Activated CD4-positive, alpha-beta memory T cell treated with anti-CD3 and anti-CD28 coated beads for 36 hours (primary cell): Measurements from ENCODE around the gene CELF5. TPM values are rescaled to one million over a fixed set of nuclear protein-coding genes. Genes with fewer than 3 reads are reported as not detected.
"Not testable (repeated sequence)": the region's sequence is repeated elsewhere in the genome, so short reads cannot be mapped to it uniquely, and the experiment has no call there.

Experiments used
- CTCF ChIA-PET: fragments of 350-600 bp; sonication (Branson Sonifier 250); formaldehyde crosslinking; loops from one replicate; lab custom pipeline; 2021; ENCODE audit warnings: antibody characterized with exemption, inconsistent platforms; lab: Charles Lee
- POLR2A ChIA-PET: fragments of 350-600 bp; sonication (Branson Sonifier 250); formaldehyde crosslinking; loops from one replicate; lab custom pipeline; 2021; ENCODE audit warnings: antibody characterized with exemption; lab: Charles Lee
- DNase-seq: peaks from one replicate; pipeline ENCODE4 v3.0.0-alpha.2; 2020
- H3K27ac Mint-ChIP-seq: one replicate; pipeline ENCODE4 v1.8.0; 2021; ENCODE audit warnings: mixed read lengths
- H3K27me3 Mint-ChIP-seq: one replicate; pipeline ENCODE4 v1.8.0; 2021; ENCODE audit warnings: mixed read lengths
- H3K36me3 Mint-ChIP-seq: one replicate; pipeline ENCODE4 v1.8.0; 2021; ENCODE audit warnings: mixed read lengths
- H3K4me1 Mint-ChIP-seq: one replicate; pipeline ENCODE4 v1.8.0; 2021; ENCODE audit warnings: low read depth, mixed read lengths
- H3K4me3 Mint-ChIP-seq: one replicate; pipeline ENCODE4 v1.8.0; 2021; ENCODE audit warnings: mild to moderate bottlenecking, mixed read lengths
- H3K9me3 Mint-ChIP-seq: one replicate; pipeline ENCODE4 v1.8.0; 2021; ENCODE audit warnings: mixed read lengths
- intact Hi-C: fragments of 100-400 bp; cut with micrococcal nuclease; formaldehyde crosslinking; loops from one replicate; pipeline ENCODE4 v1.15.1; 2023
- total RNA-seq, 2 experiments: library from RNA; stranded (reverse); gene quantifications; one replicate each; pipeline ENCODE4 v1.2.3, GENCODE V29; 2021

Gene CELF5
- total RNA-seq, 2 experiments from 2014 or later: 0.14 TPM; not detected in 1

DNA sequence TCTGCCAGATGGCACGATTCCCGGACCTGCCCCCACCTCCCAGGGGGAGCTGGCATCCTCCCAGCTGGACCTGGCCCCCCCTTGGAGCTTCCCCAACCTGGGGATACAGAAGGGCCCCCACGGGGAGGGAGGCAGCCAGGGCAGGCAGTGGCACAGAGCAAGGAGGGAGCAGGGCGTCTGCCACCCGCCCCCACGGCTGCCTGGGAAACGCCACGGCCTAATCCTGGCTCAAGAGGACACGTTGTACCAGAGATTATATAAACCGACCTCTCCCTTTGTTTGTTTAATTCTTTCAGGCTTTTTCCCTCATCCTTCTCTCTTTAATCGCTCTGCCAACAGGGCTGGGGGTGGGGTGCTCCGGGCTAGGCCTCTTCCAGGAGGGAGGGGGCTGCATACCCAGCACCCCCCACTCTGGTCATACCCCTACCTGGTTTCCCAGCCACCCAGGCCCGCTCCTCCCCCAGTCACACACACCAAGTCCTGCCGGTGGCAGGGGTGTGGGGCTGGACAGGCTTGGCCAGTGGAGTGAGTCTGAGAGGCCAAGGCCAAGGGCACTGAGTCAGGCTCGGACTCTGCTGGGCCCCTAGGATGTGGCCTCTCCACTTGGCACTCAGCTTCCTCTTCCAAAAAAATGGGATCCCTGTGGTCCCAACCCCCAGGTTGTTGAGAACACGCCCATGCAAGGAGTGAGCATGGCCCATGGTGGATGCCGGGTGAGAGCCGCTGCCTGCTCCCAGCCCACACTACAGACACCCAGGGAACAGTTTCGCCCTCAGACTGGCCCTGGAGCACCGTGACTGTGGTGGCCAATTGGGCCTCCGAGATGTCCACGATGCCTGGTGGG is 112.4 kb downstream of the CELF5 start:
- H3K9me3 Mint-ChIP-seq: no peaks in the 10 kb centered on the region
- no peak for DNase-seq
- peaks cover 7% of the 10 kb centered on the region for H3K4me1 Mint-ChIP-seq
- CTCF ChIA-PET: no interaction called here
- H3K27me3 Mint-ChIP-seq: no peaks in the 10 kb centered on the region
- no peak overlapping the region for H3K27ac Mint-ChIP-seq
- no peak overlapping the region for H3K4me3 Mint-ChIP-seq
- intact Hi-C loops: no loop called here
- POLR2A ChIA-PET: no interaction called here
- H3K36me3 Mint-ChIP-seq: no peaks in the 10 kb centered on the region

DNA sequence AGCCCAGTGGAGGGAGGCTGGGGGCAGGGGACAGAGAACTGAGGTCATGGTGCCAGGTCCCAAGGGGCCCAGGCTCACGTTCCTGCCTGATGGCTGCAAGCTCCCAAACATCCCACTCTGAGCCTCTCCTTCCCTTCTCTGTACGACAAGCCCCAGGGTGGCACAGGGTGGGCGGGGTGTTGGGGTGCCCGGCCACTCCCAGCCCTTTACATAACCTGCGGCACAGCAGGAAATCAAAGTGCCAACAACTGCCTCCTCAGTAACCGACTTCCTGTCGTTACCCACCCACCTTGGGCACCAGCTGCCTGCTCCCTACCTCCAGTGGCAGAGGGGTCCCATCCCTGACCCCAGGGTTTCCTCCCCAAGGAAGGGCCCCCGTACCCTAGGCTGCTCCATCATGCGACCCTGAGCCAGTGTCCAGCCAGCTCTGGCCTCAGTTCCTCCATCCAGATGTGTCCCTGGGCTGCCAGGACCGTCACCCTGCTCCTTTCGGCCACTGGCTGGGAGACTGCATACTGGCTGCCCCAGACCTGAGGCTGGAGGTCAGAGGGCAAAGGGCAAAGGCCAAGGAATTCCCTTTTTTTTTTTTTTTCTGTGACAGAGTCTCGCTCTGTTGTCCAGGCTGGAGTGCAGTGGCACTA is 114.2 kb downstream of the CELF5 start:
- no peaks in the 10 kb centered on the region for H3K27me3 Mint-ChIP-seq
- H3K9me3 Mint-ChIP-seq: no peaks in the 10 kb centered on the region
- peaks cover 7% of the 10 kb centered on the region for H3K4me1 Mint-ChIP-seq
- H3K4me3 Mint-ChIP-seq: peak overlapping the region; percentile 37
- peak; percentile 66 for DNase-seq
- H3K36me3 Mint-ChIP-seq: no peaks in the 10 kb centered on the region
- intact Hi-C loops: no loop called here
- no peak overlapping the region for H3K27ac Mint-ChIP-seq
- ChIA-PET POLR2A (no interaction called here), CTCF (interaction anchor here (1.0 kb wide), 1 partner anchor 12 kb away, joined by 3 read pairs; no protein-coding TSS in a partner anchor)

DNA sequence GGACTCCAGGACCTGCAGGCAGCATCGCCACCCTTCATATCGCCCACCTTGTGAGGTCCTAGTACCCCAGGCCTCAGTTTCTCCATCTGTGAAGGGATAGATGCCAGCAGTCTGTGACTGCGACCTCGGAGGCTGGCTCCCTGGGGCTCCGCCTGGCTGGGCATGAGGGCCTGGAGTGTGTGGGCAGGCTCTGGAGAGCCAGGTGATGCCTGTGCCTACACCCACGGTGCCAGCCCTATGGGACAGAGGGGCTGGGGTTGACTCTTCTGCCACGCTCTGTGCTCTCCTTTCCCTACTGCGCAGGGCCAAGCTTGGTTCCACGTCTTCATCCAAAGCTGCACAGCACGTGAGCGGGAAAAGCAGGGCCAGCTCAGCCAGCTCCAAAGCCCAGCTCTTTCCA is 115.9 kb downstream of the CELF5 start:
- no peaks in the 10 kb centered on the region for H3K27me3 Mint-ChIP-seq
- H3K9me3 Mint-ChIP-seq: no peaks in the 10 kb centered on the region
- no peaks in the 10 kb centered on the region for H3K36me3 Mint-ChIP-seq
- peaks cover 7% of the 10 kb centered on the region for H3K4me1 Mint-ChIP-seq
- H3K4me3 Mint-ChIP-seq: no peak overlapping the region
- POLR2A ChIA-PET: no interaction called here
- DNase-seq: no peak
- intact Hi-C loops: no loop called here
- CTCF ChIA-PET: interaction anchor here (0.6 kb wide), 1 partner anchor 91 kb away, joined by 3 read pairs; no protein-coding TSS in a partner anchor
- H3K27ac Mint-ChIP-seq: no peak overlapping the region

DNA sequence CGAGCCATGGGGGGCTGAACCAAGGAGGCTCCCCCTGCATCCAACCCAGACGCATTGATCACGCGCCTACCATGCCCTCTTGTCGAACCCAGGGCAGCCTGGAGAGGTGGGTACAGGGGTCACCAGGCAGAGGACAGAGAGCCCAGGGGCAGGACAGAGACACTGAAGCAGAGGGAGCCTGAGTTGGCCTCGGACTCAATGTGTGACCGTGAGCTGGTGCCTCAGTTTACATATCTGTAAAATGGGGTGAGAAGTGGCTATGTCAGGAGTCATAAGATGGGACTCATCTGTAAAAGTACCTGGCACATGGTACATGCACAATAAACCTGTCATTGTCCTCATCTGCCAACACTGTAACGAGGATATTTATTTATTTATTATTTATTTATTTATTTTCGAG is 117.8 kb downstream of the CELF5 start:
- Mint-ChIP-seq H3K27ac (no peak overlapping the region), H3K9me3 (no peaks in the 10 kb centered on the region), H3K4me3 (no peak overlapping the region), H3K36me3 (no peaks in the 10 kb centered on the region), H3K27me3 (no peaks in the 10 kb centered on the region), H3K4me1 (peaks cover 7% of the 10 kb centered on the region)
- ChIA-PET CTCF (interaction anchor here (0.6 to 2.6 kb wide), 5 partner anchors 17 to 789 kb away, joined by 3 to 14 read pairs (median 4); no protein-coding TSS in a partner anchor), POLR2A (no interaction called here)
- no peak for DNase-seq
- intact Hi-C loops: no loop called here

DNA sequence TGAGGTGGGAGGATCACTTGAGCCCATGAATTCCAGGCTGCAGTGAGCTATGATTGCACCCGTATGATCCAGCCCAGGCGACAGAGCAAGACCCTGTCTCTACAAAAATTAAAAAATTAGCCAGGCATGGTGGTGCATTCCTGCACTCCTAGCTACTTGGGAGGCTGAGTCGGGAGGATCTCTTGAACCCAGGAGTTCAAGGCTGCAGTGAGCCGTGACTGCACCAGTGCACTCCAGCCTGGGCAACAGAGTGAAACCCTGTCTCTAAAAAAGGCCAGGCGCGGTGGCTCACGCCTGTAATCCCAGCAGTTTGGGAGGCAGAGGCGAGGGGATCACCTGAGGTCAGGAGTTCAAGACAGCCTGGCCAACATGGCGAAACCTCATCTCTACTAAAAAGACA is 118.5 kb downstream of the CELF5 start:
- H3K4me3 Mint-ChIP-seq, intact Hi-C loops: not testable (repeated sequence)
- CTCF ChIA-PET: interaction anchor here (1.2 to 2.6 kb wide), 4 partner anchors 18 to 97 kb away, joined by 3 to 14 read pairs (median 5); no protein-coding TSS in a partner anchor

DNA sequence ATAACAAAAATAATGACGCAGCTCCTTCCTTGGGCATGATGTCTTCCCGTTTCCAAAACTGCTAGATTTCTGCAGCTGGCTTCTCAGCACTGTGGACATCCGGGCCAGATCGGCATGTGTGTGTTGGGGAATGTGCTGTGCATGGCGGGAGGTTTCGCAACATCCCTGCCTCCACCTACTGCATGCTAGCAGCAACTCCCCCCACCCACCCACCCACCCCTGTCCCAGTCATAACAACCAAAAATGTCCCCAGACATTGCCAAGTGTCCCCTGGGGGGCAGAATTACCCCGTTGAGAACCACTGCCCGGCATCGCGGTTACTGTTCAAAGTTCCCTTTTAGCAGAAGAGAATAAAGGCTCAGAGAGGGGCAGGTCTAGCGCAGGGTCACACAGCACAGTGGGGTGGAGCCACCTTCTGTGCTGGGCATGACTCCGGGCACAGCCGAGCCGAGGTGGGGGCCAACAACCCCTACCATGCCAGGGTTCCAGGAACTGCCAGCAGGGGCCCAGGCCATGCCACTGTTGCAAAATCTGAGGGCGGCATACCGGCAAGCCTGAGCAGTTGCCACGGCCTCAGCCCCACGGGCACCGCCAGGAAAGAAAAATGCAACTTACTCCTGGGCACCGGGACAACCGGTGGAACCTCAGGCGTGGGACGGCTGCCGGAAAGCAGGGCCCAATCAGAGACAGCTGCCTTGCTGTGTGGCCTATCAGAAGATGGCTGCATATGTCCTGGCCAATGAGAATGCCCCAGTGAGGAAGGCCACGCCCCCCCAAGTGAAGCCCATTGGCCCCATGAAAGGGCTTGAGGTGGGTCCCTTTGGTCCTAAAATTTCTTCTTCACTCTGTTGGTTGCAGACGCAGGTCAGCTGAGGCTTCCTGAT is 119.4 kb downstream of the CELF5 start:
- peak; percentile 59 for DNase-seq
- H3K9me3 Mint-ChIP-seq: no peaks in the 10 kb centered on the region
- H3K36me3 Mint-ChIP-seq: no peaks in the 10 kb centered on the region
- ChIA-PET POLR2A (no interaction called here), CTCF (interaction anchor here (1.4 to 2.6 kb wide), 3 partner anchors 86 to 96 kb away, joined by 4 to 14 read pairs (median 6); no protein-coding TSS in a partner anchor)
- H3K27ac Mint-ChIP-seq: no peak overlapping the region
- H3K4me3 Mint-ChIP-seq: peak overlapping the region; percentile 41
- H3K27me3 Mint-ChIP-seq: no peaks in the 10 kb centered on the region
- intact Hi-C loops: no loop called here
- H3K4me1 Mint-ChIP-seq: peaks cover under 1% of the 10 kb centered on the region

More for the DNA sequence above, 118.5 kb downstream of the CELF5 start:
- H3K27ac Mint-ChIP-seq, H3K36me3 Mint-ChIP-seq, H3K9me3 Mint-ChIP-seq, POLR2A ChIA-PET, H3K27me3 Mint-ChIP-seq, H3K4me1 Mint-ChIP-seq, DNase-seq: not testable (repeated sequence)

DNA sequence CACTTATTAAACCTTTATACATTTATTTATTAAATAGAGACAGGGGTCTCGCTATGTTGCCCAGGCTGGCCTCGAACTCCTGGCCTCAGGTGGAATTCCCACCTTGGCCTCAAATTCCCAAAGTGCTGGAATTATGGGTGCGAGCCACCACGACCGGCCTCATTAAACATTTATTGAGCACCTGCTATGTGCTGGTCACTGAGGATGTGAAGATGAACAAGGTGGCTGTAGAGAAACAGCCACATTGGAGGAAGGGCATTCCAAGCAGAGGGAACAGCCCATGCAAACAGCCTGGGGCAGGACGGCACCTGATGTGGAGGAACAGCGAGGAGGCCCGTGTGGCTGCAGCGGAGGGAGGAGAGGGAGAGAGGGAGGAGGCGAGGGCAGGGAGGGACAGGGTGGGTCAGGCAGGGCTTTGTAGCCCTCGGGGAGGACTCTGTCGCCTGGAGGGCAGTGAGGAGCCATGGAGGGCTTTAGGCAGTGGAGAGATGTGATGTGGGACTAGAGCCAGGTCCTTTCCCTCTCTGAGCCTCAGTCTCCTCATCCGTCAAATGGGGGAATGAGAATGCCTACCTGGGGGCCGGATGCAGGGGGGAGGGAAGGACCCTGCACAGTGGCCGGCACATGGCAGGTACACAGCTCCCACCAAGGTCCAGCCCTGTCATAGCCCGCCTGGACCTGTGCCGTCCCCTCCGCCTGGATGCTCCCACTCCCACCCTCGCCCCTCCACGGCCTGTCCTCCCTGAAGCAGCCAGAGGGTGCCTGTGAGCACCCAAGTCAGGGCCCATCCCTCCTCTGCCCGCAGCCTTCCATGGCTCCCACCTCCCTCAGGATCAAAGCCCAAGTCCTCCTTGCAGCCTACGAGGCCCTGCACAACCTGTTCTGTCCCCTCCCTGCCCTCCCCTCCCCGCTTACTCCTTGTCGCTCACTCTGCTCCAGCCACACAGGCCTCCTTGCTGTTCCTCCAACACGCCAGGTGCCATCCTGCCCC is 120.4 kb downstream of the CELF5 start:
- ChIA-PET POLR2A (no interaction called here), CTCF (interaction anchor here (2.6 kb wide), 1 partner anchor 84 kb away, joined by 14 read pairs; no protein-coding TSS in a partner anchor)
- H3K4me3 Mint-ChIP-seq: no peak overlapping the region
- no peaks in the 10 kb centered on the region for H3K27me3 Mint-ChIP-seq
- H3K9me3 Mint-ChIP-seq: no peaks in the 10 kb centered on the region
- no peaks in the 10 kb centered on the region for H3K36me3 Mint-ChIP-seq
- no peak for DNase-seq
- intact Hi-C loops: no loop called here
- no peak overlapping the region for H3K27ac Mint-ChIP-seq
- H3K4me1 Mint-ChIP-seq: no peaks in the 10 kb centered on the region

DNA sequence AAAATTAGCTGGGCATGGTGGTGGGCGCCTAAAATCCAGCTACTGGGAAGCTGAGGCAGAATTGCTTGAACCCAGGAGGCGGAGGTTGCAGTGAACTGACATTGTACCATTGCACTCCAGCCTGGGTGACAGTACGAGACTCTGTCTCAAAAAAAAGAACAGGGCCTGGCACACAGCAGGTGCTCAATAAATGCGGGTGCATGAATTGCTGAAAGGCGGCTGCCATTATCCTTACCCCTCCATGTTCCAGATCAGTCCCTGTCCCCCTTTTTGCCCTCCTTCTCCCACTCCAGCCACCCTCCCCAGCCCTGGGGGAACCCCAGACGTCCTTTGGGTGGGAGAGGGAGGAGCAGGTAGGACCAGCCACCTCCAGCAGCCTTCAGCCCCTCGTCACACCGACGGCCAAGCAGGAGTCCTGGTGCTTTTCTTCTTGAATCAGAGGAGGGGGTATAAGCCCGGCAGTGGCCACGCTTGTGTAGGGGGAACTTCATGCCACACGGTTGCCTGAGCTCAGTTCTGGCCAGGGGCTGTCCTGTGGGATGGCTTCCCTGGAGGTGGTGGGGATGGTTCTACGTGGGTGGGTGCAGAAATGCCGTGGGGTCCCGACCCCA is 121.5 kb downstream of the CELF5 start:
- POLR2A ChIA-PET: no interaction called here
- H3K9me3 Mint-ChIP-seq: no peaks in the 10 kb centered on the region

More for the DNA sequence above, 121.5 kb downstream of the CELF5 start:
- no peak overlapping the region for H3K4me3 Mint-ChIP-seq
- H3K27me3 Mint-ChIP-seq: no peaks in the 10 kb centered on the region
- H3K27ac Mint-ChIP-seq: no peak overlapping the region
- no peaks in the 10 kb centered on the region for H3K4me1 Mint-ChIP-seq
- CTCF ChIA-PET: interaction anchor here (0.9 to 1.3 kb wide), 2 partner anchors 127 to 139 kb away, joined by 3 to 4 read pairs; no protein-coding TSS in a partner anchor
- intact Hi-C loops: no loop called here
- H3K36me3 Mint-ChIP-seq: no peaks in the 10 kb centered on the region
- DNase-seq: no peak
